ENCODE results near the gene GPR141.

The GPR141 gene

GRCh38 chr7:37713613-37714012 lies 30.0 kb downstream of the GPR141 start:
- no peak for TF ChIP-seq TSHZ2 (CRISPR knock-in tag; IDR thresholded peaks at IDR 0.05)
- TF ChIP-seq PPARA (CRISPR knock-in tag; IDR thresholded peaks at IDR 0.05; ENCODE audit: borderline replicate concordance) = no peak
- no peak for TF ChIP-seq ARNTL (CRISPR knock-in tag; IDR thresholded peaks at IDR 0.05; ENCODE audit: borderline replicate concordance, low read depth)

DNA sequence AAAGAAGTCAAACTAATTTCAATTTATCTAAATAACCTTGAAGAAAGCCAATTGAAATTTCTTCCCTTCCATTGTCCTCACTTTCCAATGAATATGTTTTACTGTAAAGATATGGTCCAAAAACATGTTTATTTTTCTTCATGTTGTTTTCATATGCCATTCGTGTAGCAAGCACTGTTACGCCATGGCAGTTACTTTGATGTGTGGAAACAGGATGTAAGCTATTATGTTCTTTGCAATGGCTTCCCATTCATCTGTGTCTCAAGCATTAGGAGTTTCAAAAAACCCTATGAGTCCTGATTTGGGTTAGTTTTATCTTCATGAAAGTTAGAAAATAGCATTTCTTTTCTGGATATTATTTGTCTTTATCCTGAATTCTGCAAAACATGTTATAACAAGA lies 31.0 kb downstream of the GPR141 start:
- ATAC-seq = no peak
- no peak for TF ChIP-seq POU6F1 (CRISPR knock-in tag; IDR thresholded peaks at IDR 0.05; ENCODE audit: borderline replicate concordance, low read depth)
- no peak for TF ChIP-seq CSDC2 (CRISPR knock-in tag; IDR thresholded peaks at IDR 0.05)
- TF ChIP-seq ESRRG (CRISPR knock-in tag; IDR thresholded peaks at IDR 0.05) = no peak
- no peak for TF ChIP-seq BACH2 (CRISPR knock-in tag; IDR thresholded peaks at IDR 0.05; ENCODE audit: borderline replicate concordance)
- TF ChIP-seq GLIS3 (CRISPR knock-in tag; IDR thresholded peaks at IDR 0.05) = no peak
- no peak for TF ChIP-seq TOX (CRISPR knock-in tag; IDR thresholded peaks at IDR 0.05; ENCODE audit: borderline replicate concordance)
- TF ChIP-seq, protein P1, sequence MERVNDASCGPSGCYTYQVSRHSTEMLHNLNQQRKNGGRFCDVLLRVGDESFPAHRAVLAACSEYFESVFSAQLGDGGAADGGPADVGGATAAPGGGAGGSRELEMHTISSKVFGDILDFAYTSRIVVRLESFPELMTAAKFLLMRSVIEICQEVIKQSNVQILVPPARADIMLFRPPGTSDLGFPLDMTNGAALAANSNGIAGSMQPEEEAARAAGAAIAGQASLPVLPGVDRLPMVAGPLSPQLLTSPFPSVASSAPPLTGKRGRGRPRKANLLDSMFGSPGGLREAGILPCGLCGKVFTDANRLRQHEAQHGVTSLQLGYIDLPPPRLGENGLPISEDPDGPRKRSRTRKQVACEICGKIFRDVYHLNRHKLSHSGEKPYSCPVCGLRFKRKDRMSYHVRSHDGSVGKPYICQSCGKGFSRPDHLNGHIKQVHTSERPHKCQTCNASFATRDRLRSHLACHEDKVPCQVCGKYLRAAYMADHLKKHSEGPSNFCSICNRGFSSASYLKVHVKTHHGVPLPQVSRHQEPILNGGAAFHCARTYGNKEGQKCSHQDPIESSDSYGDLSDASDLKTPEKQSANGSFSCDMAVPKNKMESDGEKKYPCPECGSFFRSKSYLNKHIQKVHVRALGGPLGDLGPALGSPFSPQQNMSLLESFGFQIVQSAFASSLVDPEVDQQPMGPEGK (CRISPR knock-in tag; IDR thresholded peaks at IDR 0.05; ENCODE audit: borderline replicate concordance) = no peak
- TF ChIP-seq CREB5 (CRISPR knock-in tag; IDR thresholded peaks at IDR 0.05; ENCODE audit: low read depth) = no peak
- TF ChIP-seq TSHZ2 (CRISPR knock-in tag; IDR thresholded peaks at IDR 0.05) = no peak
- no peak for TF ChIP-seq ISL1 (CRISPR knock-in tag; IDR thresholded peaks at IDR 0.05)
- no peak for TF ChIP-seq ARNTL (CRISPR knock-in tag; IDR thresholded peaks at IDR 0.05; ENCODE audit: borderline replicate concordance, low read depth)

More at GRCh38 chr7:37713613-37714012, 30.0 kb downstream of the GPR141 start:
- ATAC-seq = no peak

DNA sequence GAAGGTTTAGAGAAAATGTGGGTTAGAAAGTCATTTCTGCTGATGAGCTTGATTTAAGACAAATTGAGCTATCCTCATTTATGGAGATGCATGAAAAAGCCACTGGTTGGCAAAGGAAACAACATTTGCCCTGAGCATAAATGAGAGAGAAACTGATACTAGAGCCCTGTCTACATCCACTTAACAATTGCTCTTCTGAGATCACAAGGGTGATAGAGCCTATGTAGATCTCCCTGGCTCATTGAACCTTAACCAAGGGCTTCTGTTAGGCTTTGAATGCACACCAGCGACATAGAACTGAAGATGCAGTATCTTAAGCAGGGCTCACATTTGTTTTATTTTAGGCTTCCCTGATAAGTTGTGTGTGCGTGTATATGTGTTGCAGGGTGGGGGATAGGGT lies 35.0 kb downstream of the GPR141 start:
- ATAC-seq = no peak
- TF ChIP-seq TOX (CRISPR knock-in tag; IDR thresholded peaks at IDR 0.05; ENCODE audit: borderline replicate concordance) (no peak), POU6F1 (CRISPR knock-in tag; IDR thresholded peaks at IDR 0.05; ENCODE audit: borderline replicate concordance, low read depth) (no peak), ESRRG (CRISPR knock-in tag; IDR thresholded peaks at IDR 0.05) (no peak), GLIS3 (CRISPR knock-in tag; IDR thresholded peaks at IDR 0.05) (no peak), ISL1 (CRISPR knock-in tag; IDR thresholded peaks at IDR 0.05) (no peak), CREB5 (CRISPR knock-in tag; IDR thresholded peaks at IDR 0.05; ENCODE audit: low read depth) (no peak), ZNF8 (CRISPR knock-in tag; IDR thresholded peaks at IDR 0.05) (no peak), OSR1 (CRISPR knock-in tag; IDR thresholded peaks at IDR 0.05) (no peak), CSDC2 (CRISPR knock-in tag; IDR thresholded peaks at IDR 0.05) (no peak), SNAI2 (CRISPR knock-in tag; IDR thresholded peaks at IDR 0.05) (no peak), ARNTL (CRISPR knock-in tag; IDR thresholded peaks at IDR 0.05; ENCODE audit: borderline replicate concordance, low read depth) (no peak)
